Panc1 (cell line): ENCODE measurements around the gene INAFM2.

Experiments
- POLR2AphosphoS5 ChIP-seq: IDR thresholded peaks from 2 replicates; pipeline ENCODE4 v1.6.1; 2012; ENCODE audit warnings: mild to moderate bottlenecking, low read depth, low read length, moderate library complexity
- REST ChIP-seq, 2 experiments: IDR thresholded peaks; 2 replicates each; pipeline ENCODE4 v1.6.1; 2011 to 2012; ENCODE audit warnings: low read depth in 2 of 2, control low read depth in 1 of 2, low read length in 1 of 2, mild to moderate bottlenecking in 1 of 2, moderate library complexity in 1 of 2; ENCODE audit not compliant: insufficient read depth in 1 of 2
- SIN3A ChIP-seq: IDR thresholded peaks from 2 replicates; pipeline ENCODE4 v1.6.1; 2012; ENCODE audit warnings: low read depth, mild to moderate bottlenecking, low read length, moderate library complexity, borderline replicate concordance; ENCODE audit not compliant: insufficient read depth
- TCF7L2 ChIP-seq: IDR thresholded peaks from 2 replicates; pipeline ENCODE4 v1.6.1; 2011; ENCODE audit warnings: mild to moderate bottlenecking, low read depth, low read length, inconsistent platforms
- TF ChIP-seq, protein P1 (sequence below): fragments of 450-650 bp; IDR thresholded peaks from 2 replicates; pipeline ENCODE4 v1.5.1; 2017; ENCODE audit warnings: mild to moderate bottlenecking

GRCh38 chr15:40286061-40286532, 37.4 kb upstream of the INAFM2 start:
- TF ChIP-seq, protein P1, sequence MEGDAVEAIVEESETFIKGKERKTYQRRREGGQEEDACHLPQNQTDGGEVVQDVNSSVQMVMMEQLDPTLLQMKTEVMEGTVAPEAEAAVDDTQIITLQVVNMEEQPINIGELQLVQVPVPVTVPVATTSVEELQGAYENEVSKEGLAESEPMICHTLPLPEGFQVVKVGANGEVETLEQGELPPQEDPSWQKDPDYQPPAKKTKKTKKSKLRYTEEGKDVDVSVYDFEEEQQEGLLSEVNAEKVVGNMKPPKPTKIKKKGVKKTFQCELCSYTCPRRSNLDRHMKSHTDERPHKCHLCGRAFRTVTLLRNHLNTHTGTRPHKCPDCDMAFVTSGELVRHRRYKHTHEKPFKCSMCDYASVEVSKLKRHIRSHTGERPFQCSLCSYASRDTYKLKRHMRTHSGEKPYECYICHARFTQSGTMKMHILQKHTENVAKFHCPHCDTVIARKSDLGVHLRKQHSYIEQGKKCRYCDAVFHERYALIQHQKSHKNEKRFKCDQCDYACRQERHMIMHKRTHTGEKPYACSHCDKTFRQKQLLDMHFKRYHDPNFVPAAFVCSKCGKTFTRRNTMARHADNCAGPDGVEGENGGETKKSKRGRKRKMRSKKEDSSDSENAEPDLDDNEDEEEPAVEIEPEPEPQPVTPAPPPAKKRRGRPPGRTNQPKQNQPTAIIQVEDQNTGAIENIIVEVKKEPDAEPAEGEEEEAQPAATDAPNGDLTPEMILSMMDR, result no peak
- TF ChIP-seq POLR2AphosphoS5 (no peak), REST (IDR thresholded peaks at IDR 0.05; ENCODE audit: insufficient read depth in 1 of 2, low read depth in 2 of 2, low read length in 1 of 2) (no peak), SIN3A (no peak), TCF7L2 (no peak)
